SK-N-SH (cell line): ENCODE results near the gene EFS. TPM values are rescaled to one million over a fixed set of nuclear protein-coding genes. Genes with fewer than 3 reads are reported as not detected.

ENCODE experiments used
- CTCF ChIA-PET: fragments of 300-600, 350-600 bp; formaldehyde crosslinking; extraction: SDS; loops from one replicate; lab custom pipeline; 2021; lab: Yijun Ruan, JAX
- POLR2A ChIA-PET: fragments of 350-600 bp; sonication (Branson Sonifier 250); formaldehyde crosslinking; extraction: SDS; loops from one replicate; lab custom pipeline; 2020; ENCODE audit warnings: antibody characterized with exemption, inconsistent platforms; lab: Yijun Ruan, JAX
- DNase-seq: peaks from one replicate; pipeline ENCODE4 v3.0.0; 2012
- H2AFZ ChIP-seq: fragments of 200-600 bp; sonication (generic); 2 replicates; pipeline ENCODE4 v1.8.1; 2016; ENCODE audit warnings: antibody characterized with exemption, mild to moderate bottlenecking, low read depth
- H3F3A ChIP-seq: fragments of 200-600 bp; sonication (generic); replicated peaks from 2 replicates; pipeline ENCODE3; 2016; ENCODE audit warnings: antibody characterized with exemption, mild to moderate bottlenecking; ENCODE audit not compliant: insufficient read depth
- H3K27ac ChIP-seq, 2 experiments: fragments of 200-500 bp in 1 of 2; fragments of 200-600 bp in 1 of 2; sonication (Bioruptor generic) in 1 of 2; sonication (generic), shearing (Covaris generic) in 1 of 2; 2 replicates each; pipeline versions ENCODE4 v1.5.1 to v1.6.1; 2014 to 2016; ENCODE audit warnings: low read depth in 2 of 2, inconsistent platforms in 1 of 2, low read length in 1 of 2, mild to moderate bottlenecking in 1 of 2, mixed read lengths in 1 of 2
- H3K27me3 ChIP-seq: fragments of 200-600 bp; sonication (generic), shearing (Covaris generic); 2 replicates; pipeline ENCODE4 v1.6.1; 2016; ENCODE audit warnings: mixed run types; ENCODE audit not compliant: insufficient read depth
- H3K36me3 ChIP-seq, 2 experiments: fragments of 200-500 bp in 1 of 2; fragments of 200-600 bp in 1 of 2; sonication (Bioruptor generic) in 1 of 2; sonication (generic) in 1 of 2; replicated peaks in 1 of 2; 2 replicates each; pipeline versions ENCODE3 to v1.5.1; 2014 to 2016; ENCODE audit warnings: low read length in 1 of 2, mild to moderate bottlenecking in 1 of 2; ENCODE audit not compliant: insufficient read depth in 2 of 2, control insufficient read depth in 1 of 2
- H3K4me1 ChIP-seq, 2 experiments: fragments of 200-500 bp in 1 of 2; fragments of 200-600 bp in 1 of 2; sonication (Bioruptor generic) in 1 of 2; sonication (generic), shearing (Covaris generic) in 1 of 2; 2 replicates each; pipeline versions ENCODE4 v1.5.1 to v1.6.1; 2014 to 2016; ENCODE audit warnings: low read depth in 1 of 2, low read length in 1 of 2, mixed run types in 1 of 2; ENCODE audit not compliant: insufficient read depth in 2 of 2, control insufficient read depth in 1 of 2
- H3K4me2 ChIP-seq: fragments of 200-600 bp; sonication (generic), shearing (Covaris generic); 2 replicates; pipeline ENCODE4 v1.6.1; 2017; ENCODE audit warnings: mixed run types
- H3K4me3 ChIP-seq, 2 experiments: fragments of 200-500 bp in 1 of 2; fragments of 200-600 bp in 1 of 2; sonication (Bioruptor generic) in 1 of 2; sonication (generic), shearing (Covaris generic) in 1 of 2; 2 replicates each; pipeline versions ENCODE4 v1.5.1 to v1.8.1; 2014 to 2016; ENCODE audit warnings: low read depth in 2 of 2, inconsistent platforms in 1 of 2, low read length in 1 of 2, mild to moderate bottlenecking in 1 of 2, mixed read lengths in 1 of 2, moderate library complexity in 1 of 2
- H3K79me2 ChIP-seq: fragments of 200-600 bp; sonication (generic); 2 replicates; pipeline ENCODE4 v1.8.1; 2017; ENCODE audit warnings: mild to moderate bottlenecking; ENCODE audit not compliant: insufficient read depth
- H3K9ac ChIP-seq: fragments of 200-600 bp; sonication (generic); 2 replicates; pipeline ENCODE4 v1.6.1; 2017; ENCODE audit warnings: mixed run types
- H3K9me2 ChIP-seq: fragments of 200-600 bp; sonication (generic); 2 replicates; pipeline ENCODE4 v1.6.1; 2017; ENCODE audit warnings: mixed run types
- H3K9me3 ChIP-seq: fragments of 200-600 bp; sonication (generic); 2 replicates; pipeline ENCODE4 v1.6.1; 2017; ENCODE audit warnings: mixed run types, mild to moderate bottlenecking, moderate library complexity
- H4K20me1 ChIP-seq: fragments of 200-600 bp; sonication (generic); 2 replicates; pipeline ENCODE4 v1.6.1; 2017; ENCODE audit warnings: mild to moderate bottlenecking, mixed run types; ENCODE audit not compliant: insufficient read depth
- CTCF ChIP-seq: fragments of 200-600 bp; sonication (generic); IDR thresholded peaks from 2 replicates; pipeline ENCODE4 v1.6.1; 2017; ENCODE audit warnings: antibody characterized with exemption, mild to moderate bottlenecking, moderate library complexity
- ELF1 ChIP-seq: IDR thresholded peaks from 2 replicates; pipeline ENCODE4 v1.4.0; 2012
- EZH2phosphoT487 ChIP-seq: fragments of 200-600 bp; sonication (generic); IDR thresholded peaks from 2 replicates; pipeline ENCODE4 v1.6.1; 2017; ENCODE audit warnings: low read depth, mixed run types, mild to moderate bottlenecking, antibody characterized with exemption, moderate library complexity, borderline replicate concordance
- FOXJ3 ChIP-seq: sonication (generic); formaldehyde crosslinking; IDR thresholded peaks from 2 replicates; pipeline ENCODE4 v1.5.1; 2020; ENCODE audit warnings: mild to moderate bottlenecking, missing genetic modification reagents
- GABPA ChIP-seq: IDR thresholded peaks from 2 replicates; pipeline ENCODE4 v1.4.0; 2012; ENCODE audit warnings: low read depth, mild to moderate bottlenecking
- GATA2 ChIP-seq: sonication (generic); formaldehyde crosslinking; IDR thresholded peaks from 2 replicates; pipeline ENCODE4 v1.5.0; 2020; ENCODE audit warnings: mild to moderate bottlenecking, missing genetic modification reagents
- JUND ChIP-seq: IDR thresholded peaks from 2 replicates; pipeline ENCODE4 v1.4.0; 2012
- MAX ChIP-seq: IDR thresholded peaks from 2 replicates; pipeline ENCODE4 v1.4.0; 2012; ENCODE audit warnings: low read depth
- MEF2A ChIP-seq: IDR thresholded peaks from 2 replicates; pipeline ENCODE4 v1.4.0; 2012; ENCODE audit warnings: low read depth, borderline replicate concordance
- WGBS: methylation state at CpG from one replicate; pipeline ENCODE4 v1.1.6; 2017; ENCODE audit warnings: low lambda C conversion rate; 5-methylcytosine and 5-hydroxymethylcytosine counted together
- polyA plus RNA-seq, 3 experiments: library from polyadenylated mRNA; depleted of rRNA; stranded (reverse); fragments of >200 nt; gene quantifications; 2 replicates each; pipeline ENCODE4 v1.2.3, GENCODE V29; 2012

Gene EFS
- polyA plus RNA-seq, 1 of the 3 experiments (the other 2 are of a cell fraction): 4.4 TPM

GRCh38 chr14:23378612-23379220 is 13.7 kb upstream of the EFS start:
- WGBS: 64% methylated on average over 7 of the region's 11 CpGs
- ChIA-PET POLR2A (interaction anchor here (1.7 kb wide), 2 partner anchors 13 to 52 kb away, joined by 5 to 6 read pairs; no protein-coding TSS in a partner anchor), CTCF (interaction anchor here (0.8 to 8.2 kb wide), 16 partner anchors 11 to 114 kb away, joined by 3 to 179 read pairs (median 10); partner anchors contain the start of genes EFS, PABPN1 and SLC22A17)
- H3K4me1 ChIP-seq: peaks cover 0 to 3% of the 10 kb centered on the region in 2 experiments; a peak in 1 of 4 replicates
- H3K79me2 ChIP-seq: no peaks in the 10 kb centered on the region
- H3K4me3 ChIP-seq: no peak overlapping the region
- H3K9ac ChIP-seq: no peak overlapping the region
- H3K27ac ChIP-seq: no peak overlapping the region
- H3K4me2 ChIP-seq: no peak overlapping the region
- H4K20me1 ChIP-seq: no peaks in the 10 kb centered on the region
- DNase-seq: no peak
- H3K27me3 ChIP-seq: no peaks in the 10 kb centered on the region; the same call in none of the 2 replicates
- H3K9me3 ChIP-seq: no peaks in the 10 kb centered on the region
- no peak for TF ChIP-seq GABPA
- TF ChIP-seq, all 33 proteins: peak for 0
- no peak overlapping the region for H2AFZ ChIP-seq
- no peaks in the 10 kb centered on the region for H3F3A ChIP-seq
- no peaks in the 10 kb centered on the region for H3K9me2 ChIP-seq
- no peaks in the 10 kb centered on the region for H3K36me3 ChIP-seq

- no peak for DNase-seq
- no peaks in the 10 kb centered on the region for H3K9me3 ChIP-seq
- no peaks in the 10 kb centered on the region for H3F3A ChIP-seq
- no peak overlapping the region for H2AFZ ChIP-seq
- H3K9me2 ChIP-seq: no peaks in the 10 kb centered on the region
- H3K27me3 ChIP-seq: no peaks in the 10 kb centered on the region; the same call in none of the 2 replicates
- CTCF ChIA-PET: interaction anchor here (0.8 to 8.2 kb wide), 7 partner anchors 13 to 258 kb away, joined by 3 to 179 read pairs (median 19); partner anchors contain the start of gene PABPN1
- TF ChIP-seq GABPA (no peak), FOXJ3 (no peak), MAX (no peak), GATA2 (no peak), MEF2A (no peak), EZH2phosphoT487 (no peak), JUND (no peak), CTCF (no peak), ELF1 (no peak)
- 70% methylated on average over 12 of the region's 14 CpGs for WGBS
- H3K27ac ChIP-seq: no peak overlapping the region
- no peak overlapping the region for H3K4me3 ChIP-seq
- H4K20me1 ChIP-seq: no peaks in the 10 kb centered on the region
- peaks cover 0 to 3% of the 10 kb centered on the region in 2 experiments; a peak in 1 of 4 replicates for H3K4me1 ChIP-seq
- POLR2A ChIA-PET: interaction anchor here (0.6 to 1.7 kb wide), 2 partner anchors 12 to 56 kb away, joined by 3 to 5 read pairs; no protein-coding TSS in a partner anchor
- no peaks in the 10 kb centered on the region for H3K79me2 ChIP-seq
- no peaks in the 10 kb centered on the region for H3K36me3 ChIP-seq
- no peak overlapping the region for H3K9ac ChIP-seq
- H3K4me2 ChIP-seq: no peak overlapping the region
These were observed 12.9 kb upstream of the EFS start for GRCh38 chr14:23377573-23378563.
